HG03469 (cell line): ENCODE measurements around the gene ZNF213.

Experiments
- ATAC-seq: cut with Tn5 transposase; IDR thresholded peaks from one replicate; pipeline ENCODE4 v1.9.1; 2021; ENCODE audit warnings: mild to moderate bottlenecking, moderate library complexity, moderate number of reproducible peaks; ENCODE audit not compliant: unreplicated experiment

Gene ZNF213

DNA sequence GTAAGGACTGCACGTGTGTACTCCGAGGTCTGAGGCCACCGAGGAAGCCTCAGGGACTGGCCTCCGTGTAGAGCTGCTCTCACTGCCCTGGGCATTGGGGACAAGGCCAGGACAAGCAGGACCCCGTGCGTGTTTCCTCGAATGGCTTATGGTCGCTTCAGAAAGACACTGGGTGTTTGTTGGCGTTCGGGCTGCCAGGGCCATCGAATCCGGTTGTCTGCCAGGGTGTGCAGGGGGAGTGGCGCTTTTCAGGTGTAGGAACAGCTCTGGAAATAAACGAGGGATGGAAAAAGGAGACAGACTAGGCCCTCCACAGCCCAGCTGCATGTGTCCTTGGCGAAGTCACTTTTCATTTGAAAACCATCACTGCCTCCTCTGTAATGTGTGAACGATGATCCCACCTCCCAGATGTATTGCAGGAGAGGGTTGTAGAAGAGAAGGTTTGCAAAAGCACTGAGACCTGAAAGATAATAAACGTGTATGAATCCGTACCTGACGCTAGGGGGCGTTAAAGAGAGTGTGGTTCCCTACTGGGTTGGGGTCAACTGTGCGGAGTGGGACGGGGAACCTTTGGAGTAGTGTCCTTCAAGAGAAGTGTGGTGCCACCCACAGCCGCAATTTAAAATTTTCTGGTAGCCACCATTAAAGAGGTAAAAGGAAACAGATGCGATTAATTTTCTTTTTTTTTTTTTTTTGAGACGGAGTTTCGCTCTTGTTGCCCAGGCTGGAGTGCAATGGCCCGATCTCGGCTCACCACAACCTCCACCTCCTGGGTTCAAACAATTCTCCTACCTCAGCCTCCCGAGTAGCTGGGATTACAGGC, 33.6 kb upstream of the ZNF213 start:
- no peak for ATAC-seq

DNA sequence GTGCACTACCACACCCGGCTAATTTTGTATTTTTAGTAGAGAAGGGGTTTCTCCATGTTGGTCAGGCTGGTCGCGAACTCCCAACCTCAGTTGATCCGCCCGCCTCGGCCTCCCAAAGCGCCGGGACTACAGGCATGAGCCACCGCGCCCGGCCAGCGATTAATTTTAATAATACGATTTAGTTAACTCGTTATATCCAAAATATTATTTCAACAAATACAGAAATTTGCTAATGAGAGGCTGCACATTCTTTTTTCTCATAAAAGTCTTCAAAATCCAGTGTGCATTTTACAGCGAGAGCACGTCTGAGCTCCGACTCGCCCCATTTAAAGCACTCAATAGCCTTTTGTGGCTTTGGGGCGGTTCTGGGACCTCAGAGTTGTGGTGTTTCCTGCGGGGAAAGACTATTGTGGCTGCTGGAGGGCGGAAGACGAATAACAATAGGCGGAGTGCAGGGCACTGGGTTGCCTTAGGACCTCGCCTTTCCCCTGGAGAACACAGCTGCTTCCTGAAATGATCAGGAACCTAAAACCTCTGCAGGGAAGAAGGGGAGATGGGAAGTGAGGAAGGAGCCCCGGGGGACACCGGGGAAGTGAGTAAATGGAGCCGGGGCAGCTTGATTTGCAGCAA, 32.9 kb upstream of the ZNF213 start:
- ATAC-seq: no peak

DNA sequence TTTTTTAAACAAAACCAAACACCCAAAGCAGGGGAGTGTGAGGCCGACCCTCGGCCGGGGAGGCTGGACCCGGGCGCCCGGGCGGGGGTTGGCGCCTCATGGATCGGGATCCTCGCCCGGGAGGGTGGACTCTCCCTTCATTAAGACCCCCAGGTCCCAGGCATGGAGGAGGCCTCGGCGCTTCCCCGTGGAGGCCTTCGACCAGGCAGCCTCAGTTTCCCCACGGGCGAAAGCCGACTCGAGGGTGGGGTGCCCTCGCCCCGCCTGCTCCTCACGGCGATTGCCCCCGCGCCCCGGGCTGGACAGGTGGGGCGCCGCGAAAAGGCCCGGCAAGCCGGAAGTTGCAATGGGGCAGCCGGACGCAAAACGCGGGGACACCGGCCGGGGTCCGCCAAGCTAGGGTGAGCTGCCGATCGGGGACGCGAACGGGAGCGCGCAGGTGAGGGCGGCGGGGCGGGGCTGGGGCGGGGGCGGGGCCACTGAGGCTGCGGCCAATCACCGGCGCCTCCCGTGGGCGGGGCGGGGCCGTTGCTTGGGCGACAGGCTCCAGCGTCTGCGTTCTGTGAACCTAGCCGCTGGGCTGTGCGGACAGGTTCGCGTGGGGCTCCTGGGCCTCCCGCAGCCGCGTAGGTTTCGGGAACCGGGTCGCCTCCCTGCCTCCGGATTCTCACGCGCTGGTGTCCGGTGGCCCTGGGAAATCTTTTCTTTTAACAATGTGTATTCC, 28.5 kb upstream of the ZNF213 start:
- ATAC-seq: peak; percentile 46

DNA sequence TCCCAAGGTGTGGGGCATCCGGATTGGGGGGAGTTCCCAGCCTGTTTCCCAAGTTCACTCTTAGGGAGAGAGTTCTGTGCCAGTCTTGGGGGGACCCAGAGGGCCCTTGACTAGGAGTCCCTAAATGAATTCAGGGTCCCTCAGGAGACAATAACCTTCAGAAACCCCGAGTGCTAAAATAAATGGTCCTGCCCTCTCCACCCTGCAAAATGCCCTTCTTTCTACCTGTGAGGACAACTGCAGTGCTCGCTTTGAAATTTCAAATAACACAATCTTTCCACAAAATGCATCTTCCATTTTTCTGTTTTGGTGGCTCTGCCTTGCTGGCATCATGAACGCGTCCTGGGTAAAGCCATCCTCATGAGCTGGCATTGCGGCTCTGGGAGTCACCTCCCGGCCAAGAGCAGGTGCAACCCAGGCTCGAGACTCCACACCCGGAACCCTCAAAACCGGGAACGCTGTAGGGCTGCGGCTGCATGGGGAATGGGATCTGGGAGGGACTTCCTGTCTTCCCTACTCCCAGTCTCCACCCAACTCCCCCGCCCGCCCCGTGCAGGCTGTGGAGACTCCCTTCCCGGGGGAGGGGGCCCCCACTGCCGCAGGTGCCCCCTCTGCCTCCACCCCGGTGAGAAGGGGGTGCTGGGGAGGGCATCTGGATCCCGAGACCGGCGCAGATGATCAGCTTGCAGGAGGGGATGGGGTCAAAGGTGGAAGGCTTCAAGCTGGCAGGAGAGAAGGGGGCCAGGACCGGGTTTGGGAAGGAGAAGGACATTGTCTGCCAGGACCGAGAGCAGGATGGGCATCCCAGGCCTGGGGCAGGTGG, 22.6 kb upstream of the ZNF213 start, which contains the start of gene ZNF205:
TSS of gene ZNF205 (plus strand) at position 529 of the 823 bp plus-strand sequence. CDS start 845 bp downstream, outside the sequence.
- no peak for ATAC-seq

DNA sequence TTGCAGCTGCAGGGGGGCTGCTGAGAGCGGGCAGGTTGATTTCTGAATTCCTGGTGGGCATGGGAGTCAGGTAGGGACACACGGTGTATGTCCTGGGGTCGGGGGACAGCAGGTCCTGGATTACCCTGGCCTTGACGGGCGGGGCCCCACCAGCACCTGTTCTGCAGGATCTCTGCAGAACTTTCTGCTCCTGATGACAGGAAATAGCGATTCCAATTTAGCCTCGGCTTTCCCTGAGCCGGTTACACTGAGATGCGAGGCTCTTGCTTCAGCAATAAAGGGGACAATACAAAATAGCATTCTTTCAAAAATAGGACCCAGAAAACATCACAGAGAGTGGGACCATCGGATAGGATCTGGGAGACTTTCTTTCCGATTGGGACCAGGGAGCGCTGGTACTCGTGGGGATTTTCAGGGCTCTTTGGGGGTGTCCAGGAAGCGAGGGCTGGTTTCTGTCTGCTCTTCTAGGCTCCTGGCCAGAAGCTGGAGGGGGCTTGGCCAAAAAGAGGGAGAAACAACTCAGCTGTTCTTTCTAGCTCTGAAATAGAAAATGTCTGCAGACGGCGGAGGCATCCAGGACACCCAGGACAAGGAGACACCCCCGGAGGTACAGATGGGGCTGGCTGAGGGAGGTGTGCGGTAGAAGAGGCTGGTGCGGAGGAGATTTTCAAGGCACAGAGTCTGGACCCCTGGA, 21.8 kb upstream of the ZNF213 start:
- ATAC-seq: no peak

DNA sequence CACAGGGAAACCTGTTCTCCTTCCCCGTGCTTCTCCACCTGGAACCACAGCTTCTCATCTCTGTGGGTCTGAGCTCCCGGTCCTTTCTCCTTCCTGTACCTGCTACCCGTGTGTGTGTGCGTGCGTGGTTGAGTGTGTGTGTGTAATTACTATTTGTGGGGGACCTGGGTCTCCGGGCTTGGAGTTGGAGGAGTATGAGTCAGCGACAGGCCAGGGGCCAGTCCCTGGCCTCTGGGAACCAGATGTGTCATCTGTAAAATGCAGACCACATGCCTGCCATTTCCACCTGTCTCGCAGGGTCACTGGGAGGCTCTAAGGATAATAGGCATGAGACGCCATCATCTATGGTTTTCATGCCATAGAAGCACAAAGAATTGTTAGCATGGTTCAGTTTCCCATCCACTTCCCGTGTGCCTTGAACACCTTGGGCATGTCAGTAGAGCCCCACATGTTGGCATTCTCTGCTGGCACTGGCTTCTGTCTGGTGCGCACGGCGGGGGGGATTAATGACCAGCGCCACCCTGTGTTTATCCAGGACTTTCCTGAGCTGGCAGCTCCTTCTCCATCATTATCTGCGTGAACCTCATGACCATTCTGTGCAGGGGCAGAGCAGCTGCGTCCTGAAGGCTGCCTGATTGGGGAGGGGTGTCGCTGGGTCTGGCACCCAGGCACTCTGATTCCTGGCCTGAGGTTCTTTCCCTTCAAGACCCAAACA, 20.9 kb upstream of the ZNF213 start:
- ATAC-seq: no peak

DNA sequence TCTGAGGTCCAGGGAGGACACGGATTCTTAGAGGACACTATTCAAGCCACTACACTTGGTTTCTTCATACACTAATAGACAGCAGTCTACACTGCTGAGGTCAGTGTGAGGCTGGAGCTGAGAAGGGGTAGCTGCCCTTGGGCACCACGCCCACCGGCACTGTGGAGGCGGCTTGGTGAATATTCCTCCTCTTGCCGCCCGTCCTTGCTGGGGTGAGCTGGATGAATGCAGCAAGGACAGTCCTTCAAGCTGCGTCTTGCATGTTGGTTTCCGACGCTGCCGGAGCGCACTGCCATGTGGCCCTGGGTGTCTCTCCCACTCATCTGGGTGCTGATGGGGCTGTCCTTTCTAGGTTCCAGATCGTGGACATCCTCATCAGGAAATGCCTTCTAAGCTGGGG, 19.8 kb upstream of the ZNF213 start:
- no peak for ATAC-seq

DNA sequence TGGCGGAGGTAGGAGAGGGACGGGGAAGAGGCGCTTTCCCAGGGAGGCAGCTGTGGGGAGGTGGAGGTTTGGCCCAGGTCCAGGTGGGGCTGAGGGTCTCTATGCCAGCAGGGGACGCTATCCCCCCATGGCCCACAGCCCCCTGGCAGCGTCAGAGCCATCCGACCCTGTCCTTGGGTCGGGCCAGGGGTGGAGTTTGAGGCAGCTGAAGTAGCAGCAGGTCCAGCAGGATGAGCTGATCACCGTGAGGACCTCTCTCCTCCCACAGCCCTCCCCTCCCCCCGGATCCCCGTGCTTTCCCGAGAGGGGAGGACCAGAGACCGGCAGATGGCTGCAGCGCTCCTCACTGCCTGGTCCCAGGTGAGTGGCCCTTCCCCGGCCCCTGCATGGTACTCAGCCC, 19.3 kb upstream of the ZNF213 start:
- ATAC-seq: no peak

DNA sequence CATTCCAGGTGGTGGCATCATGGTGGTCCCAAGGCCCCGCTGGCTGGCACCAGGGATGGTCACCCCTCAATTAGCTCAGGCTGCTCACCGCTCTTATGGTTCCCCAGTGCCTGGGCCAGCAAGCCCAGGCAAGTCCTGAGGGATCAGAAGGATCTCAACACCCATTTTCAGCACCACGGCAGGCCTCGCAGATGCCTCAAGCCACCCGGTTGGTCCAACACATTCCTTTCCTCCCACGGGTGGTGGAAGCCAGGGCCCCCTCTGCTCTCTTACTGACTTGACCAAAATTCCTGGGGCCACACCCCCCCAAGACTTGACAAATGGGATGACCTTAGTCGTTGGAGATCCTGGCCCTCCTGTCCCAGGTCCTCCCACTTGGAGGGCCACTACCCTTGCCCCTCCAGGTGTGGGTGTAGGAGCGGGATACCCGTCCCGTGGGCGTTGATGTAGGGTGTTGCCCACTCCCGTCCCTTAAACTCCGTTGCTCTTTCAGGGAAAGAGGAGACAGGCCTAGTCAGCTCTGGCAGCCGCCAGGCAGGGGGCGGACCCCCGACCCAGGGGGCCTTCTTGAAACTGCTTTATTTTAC, 16.5 kb upstream of the ZNF213 start:
- no peak for ATAC-seq

DNA sequence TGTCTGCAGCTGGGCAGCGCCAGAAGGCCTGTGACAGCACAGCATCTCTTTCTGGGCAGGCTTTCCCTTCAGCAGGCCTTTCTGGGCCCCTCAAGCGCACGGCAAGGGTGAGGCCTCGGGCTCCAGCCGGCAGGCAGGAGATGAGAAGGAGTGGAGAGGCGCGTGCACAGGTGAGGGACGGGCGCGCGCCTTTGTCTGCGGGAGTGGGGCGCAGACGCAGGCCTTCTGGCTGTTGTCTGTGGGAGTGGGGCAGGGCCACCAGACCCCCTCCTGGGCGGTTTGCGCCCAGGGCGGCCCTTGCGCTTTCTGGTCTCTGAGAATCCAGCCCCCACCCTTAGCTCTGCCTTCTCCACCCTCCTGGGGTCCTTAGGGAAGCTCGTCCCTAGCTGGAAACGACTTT, 16.0 kb upstream of the ZNF213 start:
- ATAC-seq: no peak

DNA sequence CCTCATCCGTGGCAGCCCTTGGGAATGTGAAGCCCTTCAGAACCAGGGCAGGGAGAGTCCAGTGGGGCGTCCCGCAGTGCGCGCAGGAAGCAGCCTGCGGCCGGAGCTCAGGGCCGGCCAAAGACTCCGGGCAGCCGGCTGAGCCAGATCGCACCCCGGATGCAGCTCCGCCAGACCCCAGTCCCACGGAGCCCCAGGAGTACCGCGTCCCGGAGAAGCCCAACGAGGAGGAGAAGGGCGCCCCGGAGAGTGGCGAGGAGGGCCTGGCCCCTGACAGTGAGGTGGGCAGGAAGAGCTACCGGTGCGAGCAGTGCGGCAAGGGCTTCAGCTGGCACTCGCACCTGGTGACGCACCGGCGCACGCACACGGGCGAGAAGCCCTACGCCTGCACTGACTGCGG, 15.5 kb upstream of the ZNF213 start:
- no peak for ATAC-seq

DNA sequence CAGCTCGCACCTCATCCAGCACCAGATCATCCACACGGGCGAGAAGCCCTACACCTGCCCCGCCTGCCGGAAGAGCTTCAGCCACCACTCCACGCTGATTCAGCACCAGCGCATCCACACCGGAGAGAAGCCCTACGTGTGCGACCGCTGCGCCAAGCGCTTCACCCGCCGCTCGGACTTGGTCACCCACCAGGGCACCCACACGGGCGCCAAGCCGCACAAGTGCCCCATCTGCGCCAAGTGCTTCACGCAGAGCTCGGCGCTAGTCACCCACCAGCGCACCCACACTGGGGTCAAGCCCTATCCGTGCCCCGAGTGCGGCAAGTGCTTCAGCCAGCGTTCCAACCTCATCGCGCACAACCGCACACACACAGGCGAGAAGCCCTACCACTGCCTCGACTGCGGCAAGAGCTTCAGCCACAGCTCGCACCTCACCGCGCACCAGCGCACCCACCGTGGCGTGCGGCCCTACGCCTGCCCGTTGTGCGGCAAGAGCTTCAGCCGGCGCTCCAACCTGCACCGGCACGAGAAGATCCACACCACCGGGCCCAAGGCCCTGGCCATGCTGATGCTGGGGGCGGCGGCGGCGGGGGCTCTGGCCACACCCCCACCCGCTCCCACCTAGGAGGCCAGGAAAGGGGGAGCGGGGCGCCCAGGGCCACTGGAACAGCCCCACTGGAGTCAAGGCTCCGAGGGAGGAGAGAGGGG, 15.0 kb upstream of the ZNF213 start:
- no peak for ATAC-seq

DNA sequence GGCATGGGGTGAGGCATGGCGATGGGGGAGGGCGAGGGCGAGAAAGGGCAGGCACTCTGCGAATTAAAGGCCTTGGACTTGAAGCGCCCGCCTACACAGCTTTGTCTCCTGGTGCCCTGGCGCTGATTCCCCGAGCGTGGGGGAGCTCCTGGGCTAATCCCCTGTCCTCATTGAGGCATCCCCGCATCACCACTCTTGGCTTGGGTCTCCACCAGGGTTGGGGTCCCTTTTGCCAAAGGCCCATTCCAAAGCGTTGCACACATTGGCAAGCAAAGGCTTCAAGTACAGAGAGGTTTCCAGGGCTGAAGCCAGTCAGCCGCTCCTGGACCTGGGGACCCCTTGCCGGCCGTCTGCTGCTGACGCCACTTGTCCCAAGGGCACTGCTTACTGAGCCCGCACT, 14.4 kb upstream of the ZNF213 start:
- no peak for ATAC-seq

DNA sequence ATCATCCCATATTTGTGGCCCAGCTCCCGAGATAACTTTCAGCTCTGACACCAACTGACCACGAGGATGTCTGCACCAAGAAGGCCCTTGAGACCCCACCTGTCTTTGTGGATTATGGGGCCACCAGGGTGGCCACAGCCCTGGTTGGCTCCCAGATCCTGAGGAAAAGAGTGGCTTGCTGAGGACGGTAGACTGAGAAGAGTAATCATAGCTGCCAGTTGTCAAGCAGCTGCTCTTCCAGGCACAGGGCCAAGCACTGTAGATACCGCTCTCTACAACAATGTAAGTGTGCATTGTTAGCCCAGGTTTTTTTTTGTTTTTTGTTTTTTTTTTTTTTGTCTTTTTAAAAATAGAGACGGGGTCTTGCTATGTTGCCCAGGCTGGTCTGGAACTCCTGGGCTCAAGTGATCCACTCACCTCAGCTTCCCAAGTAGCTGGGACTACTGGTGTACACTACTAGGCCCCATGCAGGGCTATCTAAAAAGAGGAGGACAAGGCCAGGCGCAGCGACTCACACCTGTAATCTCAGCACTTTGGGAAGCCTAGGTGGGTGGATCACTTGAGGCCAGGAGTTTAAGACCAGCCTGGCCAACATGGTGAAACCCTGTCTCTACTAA, 12.9 kb upstream of the ZNF213 start:
- ATAC-seq: no peak

DNA sequence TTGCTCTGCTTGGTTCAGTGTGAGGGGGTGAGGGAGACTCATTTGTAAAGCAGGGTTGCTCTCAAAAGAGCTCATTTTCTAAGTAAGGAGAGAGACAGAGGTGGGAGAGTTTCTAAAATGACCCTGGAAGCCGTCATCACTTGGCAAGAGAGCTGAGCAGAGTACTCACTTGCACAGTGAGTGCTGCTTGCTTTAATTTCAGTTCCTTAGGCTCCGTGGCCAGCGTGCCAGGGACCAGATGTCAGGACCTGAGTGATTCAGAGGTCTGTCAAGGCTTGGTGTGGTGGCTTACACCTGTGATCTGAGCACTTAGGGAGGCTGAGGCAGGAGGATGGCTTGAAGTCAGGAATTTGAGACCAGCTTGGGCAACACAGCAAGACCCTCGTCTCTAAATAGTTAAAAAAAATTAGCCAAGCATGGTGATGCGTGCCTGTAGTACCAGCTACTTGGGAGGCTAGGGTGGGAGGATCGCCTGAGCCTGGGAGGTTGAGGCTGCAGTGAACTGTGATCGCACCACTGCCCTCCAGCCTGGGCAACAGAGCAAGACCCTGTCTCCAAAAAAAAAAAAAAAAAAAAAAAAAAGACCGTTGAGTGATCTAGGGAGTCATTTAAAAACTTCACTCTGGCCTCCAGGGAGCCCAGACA, 11.8 kb upstream of the ZNF213 start:
- ATAC-seq: no peak

DNA sequence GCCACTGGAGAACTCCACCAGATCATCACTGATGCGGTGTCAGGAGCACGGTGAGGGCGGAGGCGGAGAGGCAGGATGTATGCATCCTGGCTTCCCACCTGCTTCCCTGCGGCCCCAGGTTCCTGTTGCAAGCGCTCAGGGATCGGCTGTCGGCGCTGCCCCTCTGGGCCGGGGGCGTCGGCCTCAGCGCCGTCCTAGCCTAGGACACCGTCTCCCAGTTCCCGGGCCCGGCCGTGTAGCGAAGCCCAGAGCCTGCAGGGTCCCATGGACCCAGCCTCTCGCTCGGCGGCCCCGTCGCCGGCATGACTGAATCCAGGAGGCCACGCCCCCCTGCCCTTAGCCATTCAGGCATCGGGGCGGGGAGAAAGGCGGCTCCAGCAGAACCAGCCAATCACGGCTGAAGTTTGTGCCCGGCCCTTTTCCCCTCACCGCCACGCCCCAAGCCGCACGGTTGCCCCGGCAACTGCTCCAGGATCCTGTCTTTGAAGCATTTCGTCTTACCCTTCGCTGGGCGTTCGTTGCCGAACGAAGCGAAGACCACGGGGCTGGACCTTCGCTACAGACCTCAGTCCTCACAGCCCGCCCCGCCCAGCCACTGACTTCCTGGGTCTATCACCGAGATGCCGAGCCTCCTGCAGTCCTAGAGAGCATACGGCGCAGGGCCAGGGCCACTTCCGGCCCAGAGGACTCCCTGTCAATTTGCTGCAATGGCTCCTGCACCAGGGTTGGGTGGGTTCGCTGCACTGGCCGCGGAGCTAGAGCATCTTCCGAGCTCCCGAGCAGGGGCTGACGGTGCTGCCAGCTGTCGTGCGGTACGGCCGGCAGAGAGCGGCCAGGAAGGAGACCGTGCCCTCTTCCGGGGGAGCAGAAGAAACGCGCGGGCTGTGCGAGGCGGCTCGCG, 10.6 kb upstream of the ZNF213 start:
- ATAC-seq: peak; percentile 55

DNA sequence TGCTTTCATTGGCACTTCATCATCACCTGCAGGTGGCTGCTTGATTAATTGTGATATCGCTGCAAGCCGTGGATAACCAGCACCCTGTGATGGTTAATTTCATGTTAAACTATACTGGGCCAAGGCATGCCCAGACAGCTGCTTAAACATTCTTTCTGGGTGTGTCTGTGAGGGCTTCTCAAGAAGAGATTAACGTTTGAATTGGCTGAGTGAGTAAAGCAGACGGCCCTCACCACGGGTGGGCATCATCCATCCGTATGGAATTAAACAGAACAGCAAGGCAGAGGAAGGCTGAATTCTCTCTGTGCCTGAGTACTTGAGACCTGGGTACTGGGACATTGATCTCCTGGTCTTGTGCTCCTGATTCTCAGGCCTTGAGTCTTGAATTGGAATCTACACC, 7.1 kb upstream of the ZNF213 start:
- ATAC-seq: no peak
